ENCODE measurements around the gene MMP3.

The MMP3 gene

GRCh38 chr11:102799681-102800340, 43.6 kb downstream of the MMP3 start:
- Histone ChIP-seq H3K27ac (no peak overlapping the region), H3K27me3 (peaks cover 25% of the 10 kb centered on the region), H3K9me3 (no peaks in the 10 kb centered on the region), H3K36me3 (no peaks in the 10 kb centered on the region), H3K4me3 (ENCODE audit: low read depth in 1 of 2, low read length in 1 of 2) (no peak overlapping the region), H3K4me1 (ENCODE audit: control insufficient read depth in 1 of 2, insufficient read depth in 1 of 2, low read depth in 1 of 2, low read length in 1 of 2) (no peaks in the 10 kb centered on the region)
- no peak for TF ChIP-seq CTCF (IDR thresholded peaks at IDR 0.05)

DNA sequence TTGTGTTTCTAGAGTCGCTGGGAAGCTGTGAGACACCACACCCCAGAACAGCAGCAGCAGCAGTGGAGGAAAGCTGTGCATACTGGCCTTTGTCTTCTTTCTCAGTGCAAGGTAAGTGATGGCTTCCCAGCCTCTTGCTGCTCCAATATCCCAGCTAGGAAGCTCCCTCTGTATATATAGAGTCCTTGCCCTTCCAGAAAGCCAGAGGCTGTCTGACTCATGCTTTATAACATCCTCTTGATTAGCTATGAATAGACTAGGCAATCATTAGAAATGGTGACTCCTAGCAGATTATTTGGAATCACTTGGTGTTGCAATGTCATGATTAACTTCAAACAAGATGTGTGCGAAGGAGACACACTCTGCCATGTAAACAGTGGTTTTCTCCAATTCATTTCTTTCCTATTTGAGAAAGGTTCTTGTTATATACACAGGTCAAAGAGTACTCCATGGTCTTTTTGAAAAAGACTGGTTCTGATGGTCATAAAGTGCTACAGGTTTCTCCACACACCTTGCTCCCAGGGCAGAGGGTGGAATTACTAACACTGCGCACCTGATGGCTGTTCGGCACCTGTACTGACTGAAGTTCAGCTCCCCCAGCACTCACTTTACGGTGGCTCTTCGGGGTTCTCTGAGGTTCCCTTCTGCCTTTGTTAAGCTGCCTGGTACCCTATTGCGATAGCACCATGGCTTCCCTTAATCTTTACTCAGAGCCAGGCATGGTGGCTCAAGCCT, 45.2 kb downstream of the MMP3 start, which contains the start of gene MMP1:
TSS of gene MMP1 (minus strand) at position 149 of the 735 bp plus-strand sequence. CDS start at position 81, 68 bp downstream.
- no peaks in the 10 kb centered on the region for H3K4me1 ChIP-seq (ENCODE audit: control insufficient read depth in 1 of 2, insufficient read depth in 1 of 2, low read depth in 1 of 2, low read length in 1 of 2)
- no peaks in the 10 kb centered on the region for H3K9me3 ChIP-seq
- H3K4me3 ChIP-seq (ENCODE audit: low read depth in 1 of 2, low read length in 1 of 2), result no peak within 1 kb of the TSS
- TF ChIP-seq CTCF (IDR thresholded peaks at IDR 0.05), result no peak
- H3K36me3 ChIP-seq, result no peaks in the 10 kb centered on the region
- no peak within 1 kb of the TSS for H3K27ac ChIP-seq
- peaks cover 13% of the 10 kb centered on the region for H3K27me3 ChIP-seq

DNA sequence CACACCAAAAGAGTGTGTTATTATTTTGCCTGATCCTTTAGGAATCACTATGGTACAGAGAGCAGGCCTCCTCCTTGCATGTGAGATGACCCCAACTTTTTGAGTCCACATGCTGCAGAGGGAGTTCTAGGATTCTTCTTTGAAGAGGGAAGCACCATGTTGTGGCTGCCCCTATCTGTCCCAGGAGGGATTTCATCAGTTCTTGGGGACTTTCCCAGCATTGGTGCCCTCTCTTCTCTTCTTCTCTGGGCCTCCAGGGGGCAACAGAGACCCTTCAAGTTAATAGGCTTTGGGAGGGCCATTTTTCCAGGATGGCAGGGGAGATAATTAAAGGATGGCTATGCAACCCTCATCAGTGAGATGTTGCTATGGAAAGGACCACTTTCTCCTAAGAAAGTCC, 49.0 kb downstream of the MMP3 start:
- Histone ChIP-seq H3K4me1 (ENCODE audit: control insufficient read depth in 1 of 2, insufficient read depth in 1 of 2, low read depth in 1 of 2, low read length in 1 of 2) (no peaks in the 10 kb centered on the region), H3K4me3 (ENCODE audit: low read depth in 1 of 2, low read length in 1 of 2) (no peak overlapping the region), H3K36me3 (no peaks in the 10 kb centered on the region), H3K9me3 (no peaks in the 10 kb centered on the region), H3K27me3 (peaks cover 16% of the 10 kb centered on the region), H3K27ac (no peak overlapping the region)
- TF ChIP-seq CTCF (IDR thresholded peaks at IDR 0.05), result no peak

GRCh38 chr11:102793677-102794290, 49.6 kb downstream of the MMP3 start:
- no peak overlapping the region for H3K4me3 ChIP-seq (ENCODE audit: low read depth in 1 of 2, low read length in 1 of 2)
- no peaks in the 10 kb centered on the region for H3K9me3 ChIP-seq
- H3K4me1 ChIP-seq (ENCODE audit: control insufficient read depth in 1 of 2, insufficient read depth in 1 of 2, low read depth in 1 of 2, low read length in 1 of 2), result no peaks in the 10 kb centered on the region
- peaks cover 16% of the 10 kb centered on the region for H3K27me3 ChIP-seq
- no peaks in the 10 kb centered on the region for H3K36me3 ChIP-seq
- H3K27ac ChIP-seq, result no peak overlapping the region
- TF ChIP-seq CTCF (IDR thresholded peaks at IDR 0.05), result no peak

GRCh38 chr11:102792604-102793003, 50.8 kb downstream of the MMP3 start:
- no peak overlapping the region for H3K27ac ChIP-seq
- TF ChIP-seq CTCF (IDR thresholded peaks at IDR 0.05), result no peak

More at GRCh38 chr11:102792604-102793003, 50.8 kb downstream of the MMP3 start:
- H3K36me3 ChIP-seq, result no peaks in the 10 kb centered on the region
- no peaks in the 10 kb centered on the region for H3K9me3 ChIP-seq
- peaks cover 15% of the 10 kb centered on the region for H3K27me3 ChIP-seq
- H3K4me3 ChIP-seq (ENCODE audit: low read depth in 1 of 2, low read length in 1 of 2), result no peak overlapping the region
- H3K4me1 ChIP-seq (ENCODE audit: control insufficient read depth in 1 of 2, insufficient read depth in 1 of 2, low read depth in 1 of 2, low read length in 1 of 2), result no peaks in the 10 kb centered on the region
